SU-DHL-6 (cell line): ENCODE results near the gene CPED1.

Experiments
- CTCF ChIP-seq: fragments of 200-600 bp; sonication (generic); IDR thresholded peaks from one replicate; pipeline ENCODE4 v1.5.1; 2017; ENCODE audit warnings: antibody characterized with exemption, mild to moderate bottlenecking, low read length, moderate library complexity; ENCODE audit not compliant: insufficient read depth, poor library complexity, severe bottlenecking
- EZH2phosphoT487 ChIP-seq: fragments of 200-600 bp; sonication (generic), shearing (Covaris generic); conservative IDR thresholded peaks from 2 replicates; pipeline ENCODE4 v1.6.1; 2018; ENCODE audit warnings: mild to moderate bottlenecking, antibody characterized with exemption, low read length, moderate library complexity, mixed read lengths

GRCh38 chr7:121046893-121047468 is 58.5 kb downstream of the CPED1 start:
- TF ChIP-seq CTCF = no peak
- TF ChIP-seq EZH2phosphoT487 = no peak
